Dedifferentiated amniotic fluid mesenchymal stem cell (primary cell): ENCODE results near the gene RPA3.
A peak's percentile ranks its signal among the peaks of the same experiment; 100 is the strongest.
"Not testable (repeated sequence)": the region's sequence is repeated elsewhere in the genome, so short reads cannot be mapped to it uniquely, and the experiment has no call there.

Experiments used
- DNase-seq: peaks from one replicate; pipeline ENCODE4 v3.0.0-alpha.2; 2016; ENCODE audit errors: extremely low spot score

RPA3 gene

DNA sequence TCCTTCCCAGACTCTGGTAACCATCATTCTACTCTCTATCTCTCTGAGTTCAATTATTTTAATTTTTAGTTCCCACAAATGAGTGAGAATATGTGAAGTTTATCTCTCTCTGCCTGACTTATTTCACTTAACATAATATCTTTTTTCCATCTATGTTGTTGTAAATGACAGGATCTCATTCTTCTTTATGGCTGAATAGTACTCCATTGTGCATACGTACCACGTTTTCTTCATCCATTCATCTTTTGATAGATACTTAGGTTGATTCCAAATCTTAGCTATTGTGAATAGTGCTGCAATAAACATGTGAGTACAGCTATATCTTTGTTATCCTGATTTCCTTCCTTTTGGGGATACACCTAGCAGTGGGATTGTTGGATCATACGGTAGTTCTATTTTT, 23.9 kb downstream of the RPA3 start:
- no peak for DNase-seq

DNA sequence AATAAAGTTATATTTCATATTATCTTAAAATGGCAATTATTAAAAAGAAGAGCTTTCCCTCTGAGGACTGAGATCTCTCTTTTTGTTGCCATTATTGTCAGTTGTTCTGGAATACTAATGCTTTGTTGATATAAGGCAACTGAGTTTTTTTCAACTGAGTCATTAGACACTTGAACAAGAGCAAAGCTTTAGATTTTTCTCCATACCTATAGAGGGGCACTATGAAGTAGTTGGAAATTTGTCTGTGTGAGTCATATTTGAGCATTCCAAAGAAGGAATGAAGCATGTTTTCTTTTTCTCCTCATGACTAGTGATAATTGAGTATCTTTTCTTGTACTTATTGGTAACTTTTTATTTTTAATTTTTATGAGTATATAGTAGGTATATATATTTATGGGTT, 24.5 kb downstream of the RPA3 start:
- peak; percentile 60 for DNase-seq

DNA sequence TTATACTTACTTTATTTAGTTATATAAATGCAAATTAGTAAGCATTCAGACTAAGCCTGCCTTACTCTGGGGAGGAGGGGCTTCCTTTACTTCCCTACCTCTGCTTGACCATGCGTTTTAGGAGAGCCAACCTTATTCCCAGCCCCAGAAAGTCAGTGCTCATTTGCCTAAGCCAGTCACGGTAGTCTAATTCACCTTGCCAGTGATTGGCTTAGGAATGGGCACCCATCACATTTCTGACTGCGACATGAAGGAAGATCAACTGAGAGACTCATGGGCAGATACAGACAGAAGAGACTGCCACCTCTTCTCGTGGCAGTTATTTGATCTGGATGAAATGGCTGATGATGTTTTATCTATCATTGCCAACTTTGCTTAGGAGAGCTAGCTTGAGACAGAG, 29.5 kb downstream of the RPA3 start:
- DNase-seq = no peak

GRCh38 chr7:7688310-7688709, 30.1 kb downstream of the RPA3 start:
- DNase-seq = no peak

- DNase-seq = no peak
Measured at GRCh38 chr7:7687800-7688199, 30.6 kb downstream of the RPA3 start.

DNA sequence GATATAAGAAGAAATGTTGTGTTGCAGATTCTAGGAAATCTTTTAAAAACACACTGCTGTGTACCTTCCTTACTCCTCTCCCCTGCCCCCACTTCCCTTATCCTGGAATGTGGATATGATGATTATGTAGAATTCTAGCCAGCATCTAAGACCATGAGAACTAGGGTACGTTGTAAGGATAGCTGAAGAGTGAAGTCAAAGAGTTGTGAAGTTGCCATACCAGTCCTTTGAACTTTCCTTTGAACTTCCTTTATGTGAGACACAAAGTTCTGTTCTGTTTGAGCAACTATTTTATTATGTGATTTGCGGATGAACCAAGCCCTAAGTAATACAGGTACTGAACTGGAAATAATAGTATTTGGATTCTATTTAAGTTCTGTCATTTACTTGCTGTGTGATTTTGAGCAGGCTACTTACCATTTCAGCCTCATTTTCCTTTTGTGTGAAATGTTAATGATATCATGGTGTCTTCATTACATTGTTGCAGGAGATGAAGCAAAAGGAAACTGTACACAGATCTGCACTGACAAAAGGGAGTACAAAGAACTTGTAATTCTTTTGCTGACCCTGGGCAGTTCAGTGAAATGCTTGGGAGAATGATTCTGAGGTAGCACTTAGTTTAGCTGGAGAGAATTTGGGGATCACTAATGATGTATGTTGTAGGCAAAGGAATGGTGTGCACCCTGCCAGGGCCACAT, 31.4 kb downstream of the RPA3 start:
- no peak for DNase-seq

DNA sequence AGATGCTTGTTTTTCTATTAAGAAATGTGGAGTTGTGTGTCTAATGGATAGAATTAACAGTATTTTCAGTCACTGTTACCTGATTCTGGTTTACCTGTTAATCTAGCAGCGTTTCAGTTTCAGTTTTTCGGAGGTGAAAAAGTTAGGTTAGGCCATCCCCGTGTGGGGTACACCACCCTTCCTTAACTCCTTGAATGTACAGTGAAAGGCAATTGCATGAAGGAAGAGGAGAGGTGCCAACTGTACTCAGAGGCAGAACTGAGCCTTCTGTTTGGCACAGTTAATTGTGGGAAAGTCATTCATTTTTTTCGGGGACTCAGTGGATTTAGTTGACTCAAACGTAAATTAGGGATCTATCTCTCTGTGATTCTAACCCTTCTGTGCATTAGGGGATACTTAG, 35.5 kb downstream of the RPA3 start:
- DNase-seq = no peak

- no peak for DNase-seq
Measured at GRCh38 chr7:7681936-7682329, 36.5 kb downstream of the RPA3 start.

DNA sequence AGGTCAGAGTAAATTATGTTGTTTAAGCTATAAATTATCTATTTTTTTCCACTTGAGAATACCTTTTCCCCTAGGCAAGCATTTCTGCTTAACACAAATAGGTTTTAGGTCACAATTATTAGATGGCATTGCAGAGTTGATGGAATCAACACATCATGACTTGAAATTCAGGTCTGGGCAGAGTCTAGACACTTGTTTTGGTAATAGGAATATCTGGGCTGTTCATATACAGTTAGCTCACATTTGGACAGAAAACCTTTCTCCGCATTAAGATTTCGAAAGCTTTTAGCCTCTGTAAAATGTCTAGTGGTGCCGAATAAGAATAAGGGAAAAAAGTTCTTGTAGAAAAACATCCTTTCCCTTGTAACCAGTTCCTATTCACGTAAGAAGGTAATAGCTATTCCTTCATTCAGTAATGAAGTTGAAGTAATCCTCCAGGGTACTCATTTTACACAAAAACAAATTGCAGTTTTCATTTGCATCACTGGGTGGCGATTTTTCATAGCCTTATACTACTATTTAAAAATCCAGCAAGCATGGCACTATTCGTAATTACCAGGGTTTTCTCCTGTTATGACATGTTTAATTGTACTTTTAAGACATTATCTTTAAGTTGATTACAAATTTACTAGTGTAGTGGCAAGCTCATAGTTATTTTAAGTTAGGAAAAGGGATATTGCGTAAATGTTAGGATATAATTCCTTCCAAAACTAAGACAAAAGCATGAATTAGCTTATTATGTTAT, 37.0 kb downstream of the RPA3 start:
- peak; percentile 80 for DNase-seq

DNA sequence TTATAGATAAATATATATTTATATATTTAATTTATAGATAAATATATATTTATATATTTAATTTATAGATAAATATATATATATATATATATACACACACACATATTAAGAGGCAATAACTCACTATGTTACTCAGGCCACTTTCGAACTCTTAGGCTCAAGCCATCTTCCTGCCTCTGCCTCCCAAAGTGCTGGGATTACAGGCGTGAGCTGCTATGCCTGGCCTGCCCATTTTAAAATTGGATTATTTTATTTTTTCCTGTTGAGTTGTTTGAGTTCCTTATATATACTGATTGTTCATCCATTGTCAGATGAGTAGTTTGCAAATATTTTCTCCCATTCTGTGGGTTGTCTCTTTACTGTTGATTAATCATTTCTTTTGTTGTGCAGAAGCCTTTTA, 38.8 kb downstream of the RPA3 start:
- not testable (repeated sequence) for DNase-seq

GRCh38 chr7:7675686-7676085, 42.7 kb downstream of the RPA3 start:
- no peak for DNase-seq

DNA sequence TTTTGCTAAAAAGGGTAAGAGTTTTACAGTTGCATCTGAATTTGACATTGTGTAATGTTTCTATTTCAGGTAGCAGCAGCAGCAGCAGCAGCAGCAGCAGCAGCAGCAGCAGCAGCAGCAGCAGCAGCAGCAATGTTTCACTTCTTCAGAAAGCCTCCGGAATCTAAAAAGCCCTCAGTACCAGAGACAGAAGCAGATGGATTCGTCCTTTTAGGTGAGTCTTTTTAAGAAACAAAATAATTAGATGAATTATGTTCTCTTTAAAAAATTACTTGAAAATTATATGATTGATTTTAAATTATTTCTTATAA, 45.2 kb downstream of the RPA3 start:
- DNase-seq = no peak

DNA sequence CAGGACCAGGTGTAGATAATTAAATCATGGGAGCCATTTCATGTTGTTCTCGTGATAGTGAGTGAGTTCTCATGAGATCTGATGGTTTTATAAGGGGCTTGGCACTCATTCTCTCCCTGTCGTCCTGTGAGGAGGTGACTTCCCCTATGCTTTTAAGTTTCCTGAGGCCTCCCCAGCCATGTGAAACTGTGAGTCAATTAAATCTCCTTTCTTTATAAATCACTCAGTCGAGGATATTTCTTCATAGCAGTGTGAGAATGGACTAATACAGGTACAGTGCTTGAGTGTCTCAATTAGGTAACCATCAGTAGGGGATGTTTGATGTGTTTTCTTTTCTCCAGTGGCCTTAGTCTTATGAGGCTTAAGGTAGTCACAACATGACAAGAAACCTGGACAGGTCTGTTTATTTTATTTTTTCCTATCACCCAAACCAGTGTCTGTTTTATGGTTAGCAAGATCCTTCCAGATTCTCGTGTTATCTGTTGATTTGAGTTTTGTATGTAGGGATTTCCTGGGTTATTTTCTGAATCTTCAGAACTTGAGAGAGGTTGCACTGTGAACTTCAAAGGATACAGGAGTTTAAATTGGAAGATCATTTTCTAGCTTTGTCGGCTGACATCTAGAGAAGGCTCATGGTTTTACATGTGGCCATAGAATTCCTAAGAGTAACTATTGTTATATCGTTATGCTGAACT, 45.7 kb downstream of the RPA3 start:
- DNase-seq = no peak

GRCh38 chr7:7671361-7671760, 47.0 kb downstream of the RPA3 start:
- DNase-seq = no peak

DNA sequence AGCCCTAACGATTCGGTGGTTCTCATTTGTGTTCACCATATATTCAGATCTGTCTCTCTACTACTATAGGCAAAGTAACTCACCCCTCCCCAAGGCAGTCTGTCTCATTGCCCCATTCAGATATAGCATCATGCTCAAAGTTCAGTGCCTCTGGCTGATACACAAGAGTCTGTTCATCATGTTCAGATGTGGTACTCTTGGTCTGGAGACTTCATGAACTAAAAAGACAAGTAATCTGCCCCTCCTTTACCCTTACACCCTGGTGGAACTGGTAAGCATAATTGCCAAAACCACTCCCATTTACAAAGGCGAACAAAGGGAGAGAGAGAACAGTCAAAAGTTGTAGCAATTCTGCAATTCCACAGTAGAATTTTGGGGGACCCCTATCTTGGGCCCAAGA, 47.9 kb downstream of the RPA3 start:
- no peak for DNase-seq

DNA sequence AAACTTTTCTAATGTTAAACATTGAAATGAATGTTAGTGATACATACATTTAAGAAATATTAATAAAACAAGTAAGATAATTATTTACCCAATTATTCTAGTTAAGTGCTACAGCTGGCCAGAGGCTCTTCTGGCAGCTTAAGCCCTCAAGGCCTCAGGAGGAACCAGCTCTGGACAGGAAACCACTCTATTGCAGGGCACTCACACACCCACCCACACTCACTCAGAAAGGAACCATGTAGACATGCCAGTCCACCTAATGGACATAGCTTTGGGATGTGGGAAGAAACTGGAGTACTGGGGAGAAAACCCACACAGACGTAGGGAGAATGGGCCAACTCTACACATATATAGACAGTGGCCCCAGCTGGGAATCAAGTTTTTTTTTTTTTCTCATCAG, 49.7 kb downstream of the RPA3 start:
- no peak for DNase-seq

DNA sequence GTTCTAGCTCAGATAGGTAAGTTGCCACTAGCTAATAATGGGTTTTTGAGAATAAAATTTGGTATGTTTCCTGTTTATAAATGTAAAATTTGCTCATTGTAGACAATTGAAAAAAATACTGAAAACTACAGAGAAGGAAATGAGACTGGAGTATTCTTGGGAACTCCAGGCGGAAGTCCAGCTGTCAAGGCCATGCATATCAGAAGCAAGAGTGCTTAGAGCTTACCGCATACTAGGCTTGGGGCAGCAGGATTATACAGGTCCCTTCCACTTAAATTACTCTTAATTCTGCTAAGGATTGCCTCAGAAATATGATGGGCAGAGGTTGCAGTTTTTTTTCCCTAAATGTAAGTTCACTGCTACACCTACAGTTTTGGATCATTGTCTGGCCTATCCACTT, 51.2 kb downstream of the RPA3 start:
- DNase-seq = no peak

DNA sequence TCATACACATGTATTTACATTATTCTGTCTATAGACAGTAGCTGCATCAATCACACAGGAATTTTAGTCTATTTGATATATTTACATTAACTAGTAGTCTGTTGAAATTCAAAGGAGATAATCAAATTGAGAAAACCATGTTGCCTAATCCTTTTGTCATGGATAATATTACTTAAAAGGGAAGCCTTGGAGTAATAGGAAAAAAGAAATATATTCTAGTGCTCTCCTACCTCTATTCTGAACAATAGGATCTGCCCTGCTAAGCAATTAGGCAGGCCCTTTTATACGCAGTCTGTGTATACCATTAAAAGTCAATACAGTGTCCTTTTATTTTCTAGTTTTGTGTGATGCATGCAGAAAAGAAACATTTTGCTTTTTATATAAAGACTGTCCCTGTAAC, 53.4 kb downstream of the RPA3 start:
- DNase-seq = no peak

DNA sequence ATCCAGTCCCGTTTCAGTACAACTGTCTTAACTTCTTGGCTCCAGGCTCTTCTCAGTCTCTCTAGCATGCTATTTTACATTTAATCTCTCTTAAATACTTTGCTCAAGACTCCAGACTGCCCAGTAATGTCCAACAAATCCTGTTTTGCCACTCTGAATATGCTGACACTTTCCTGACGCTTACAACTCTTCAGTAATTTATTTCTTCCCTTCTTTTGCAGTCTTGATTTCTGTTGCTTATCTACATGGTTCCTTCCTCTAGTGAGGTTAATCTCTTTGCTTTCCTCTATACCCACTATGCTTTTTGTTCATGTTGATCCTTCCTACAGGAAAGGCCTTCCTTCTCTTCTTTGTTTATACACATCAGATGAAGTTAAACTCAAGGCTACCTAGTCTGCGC, 54.1 kb downstream of the RPA3 start:
- DNase-seq = no peak

DNA sequence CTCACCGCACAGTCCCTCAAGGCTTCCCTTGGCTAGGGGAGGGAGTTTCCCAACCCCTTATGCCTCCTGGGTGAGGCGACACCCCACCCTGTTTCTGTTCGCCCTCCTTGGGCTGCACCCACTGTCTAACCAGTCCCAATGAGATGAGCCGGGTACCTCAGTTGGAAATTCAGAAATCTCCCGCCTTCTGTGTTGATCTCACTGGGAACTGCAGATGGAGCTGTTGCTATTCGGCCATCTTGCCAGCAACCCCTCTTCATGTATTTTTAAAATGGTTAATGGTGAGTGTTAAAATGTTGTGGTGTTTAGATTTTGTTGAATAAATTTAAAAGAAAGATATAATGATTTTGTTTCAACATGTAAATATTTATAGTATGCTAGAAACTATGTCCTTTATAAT, 55.9 kb downstream of the RPA3 start:
- no peak for DNase-seq

- DNase-seq = not testable (repeated sequence)
Measured at GRCh38 chr7:7656459-7656858, 61.9 kb downstream of the RPA3 start.

- DNase-seq = no peak
Measured at GRCh38 chr7:7654964-7655715, 63.3 kb downstream of the RPA3 start.
